Measurements from ENCODE around the gene DHRS7C.

The DHRS7C gene

DNA sequence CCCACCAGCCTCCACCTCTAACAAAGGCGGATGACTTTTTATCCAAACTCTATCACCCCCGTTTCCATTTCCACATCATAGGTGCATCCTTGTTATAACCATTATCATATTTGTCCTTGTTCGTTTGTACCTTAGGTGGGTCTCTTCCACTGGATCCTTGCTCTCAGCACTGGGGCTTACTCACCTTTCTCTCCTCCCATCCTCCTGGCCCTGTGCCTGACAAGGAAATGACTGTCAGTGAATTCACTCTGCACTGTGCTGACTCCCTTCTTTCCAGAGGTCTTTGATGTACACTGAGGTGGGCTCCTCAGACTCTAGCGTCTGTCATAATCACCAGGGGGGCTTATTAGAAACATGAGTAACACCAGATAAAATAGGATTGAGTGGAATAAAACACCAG is 27.4 kb upstream of the DHRS7C start:
- in situ Hi-C loops (cut with MboI; ENCODE audit: low sequenced_read_pairs): loop anchor here (10.0 kb wide), 1 partner anchor 46 kb away; no protein-coding TSS in a partner anchor
- no peak for DNase-seq (ENCODE audit: low spot score in 2 of 2)
- no peaks in the 10 kb centered on the region for H3K27me3 ChIP-seq (ENCODE audit: low read depth)
- H3K4me3 ChIP-seq: no peak overlapping the region
- H3K9me3 ChIP-seq: no peaks in the 10 kb centered on the region
- no peaks in the 10 kb centered on the region for H3K4me1 ChIP-seq
- H3K36me3 ChIP-seq (replicated peaks): no peaks in the 10 kb centered on the region

DNA sequence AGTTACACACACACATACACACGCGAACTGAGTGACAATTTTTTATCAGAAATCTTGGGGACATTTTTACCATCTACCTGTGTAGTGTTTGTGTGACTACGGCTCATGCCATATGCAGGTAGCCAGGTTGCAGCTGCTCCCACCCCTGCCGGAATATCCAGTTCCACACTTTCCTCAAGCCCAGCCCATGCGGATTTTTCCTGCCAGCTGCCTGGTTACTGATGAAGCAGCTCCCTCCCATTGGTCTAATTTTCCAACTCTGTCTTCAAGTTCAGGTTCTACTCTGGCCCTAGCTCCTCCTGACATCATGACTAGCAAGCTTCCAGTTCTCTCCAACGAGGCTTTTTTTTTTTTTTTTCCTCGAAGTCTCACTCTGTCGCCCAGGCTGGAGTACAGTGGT is 25.7 kb upstream of the DHRS7C start:
- Histone ChIP-seq H3K36me3 (replicated peaks) (no peaks in the 10 kb centered on the region), H3K4me3 (no peak overlapping the region), H3K9me3 (no peaks in the 10 kb centered on the region), H3K27me3 (ENCODE audit: low read depth) (no peaks in the 10 kb centered on the region), H3K4me1 (no peaks in the 10 kb centered on the region)
- in situ Hi-C loops (cut with MboI; ENCODE audit: low sequenced_read_pairs): loop anchor here (10.0 kb wide), 1 partner anchor 48 kb away; no protein-coding TSS in a partner anchor
- no peak for DNase-seq (ENCODE audit: low spot score in 2 of 2)

DNA sequence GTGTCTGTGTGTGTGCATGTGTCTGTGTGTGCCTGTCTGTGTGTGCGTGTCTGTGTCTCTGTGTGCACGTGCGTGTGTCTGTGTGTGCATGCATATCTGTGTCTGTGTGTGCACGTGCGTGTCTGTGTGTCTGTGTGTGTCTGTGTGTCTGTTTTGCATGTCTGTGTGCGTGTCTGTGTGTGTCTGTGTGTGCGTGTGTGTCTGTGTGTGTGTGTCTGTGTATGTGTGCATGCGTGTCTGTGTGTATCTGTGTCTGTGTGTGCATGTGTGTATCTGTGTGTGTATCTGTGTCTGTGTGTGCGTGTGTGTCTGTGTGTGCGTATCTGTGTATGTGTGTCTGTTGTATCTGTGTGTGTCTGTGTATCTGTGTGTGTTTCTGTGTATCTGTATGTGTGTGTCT is 25.1 kb upstream of the DHRS7C start:
- no peak for DNase-seq (ENCODE audit: low spot score in 2 of 2)
- H3K27me3 ChIP-seq (ENCODE audit: low read depth): no peaks in the 10 kb centered on the region
- H3K9me3 ChIP-seq: no peaks in the 10 kb centered on the region
- no peaks in the 10 kb centered on the region for H3K36me3 ChIP-seq (replicated peaks)
- H3K4me3 ChIP-seq: no peak overlapping the region
- in situ Hi-C loops (cut with MboI; ENCODE audit: low sequenced_read_pairs): loop anchor here (10.0 kb wide), 1 partner anchor 48 kb away; no protein-coding TSS in a partner anchor
- H3K4me1 ChIP-seq: no peaks in the 10 kb centered on the region

DNA sequence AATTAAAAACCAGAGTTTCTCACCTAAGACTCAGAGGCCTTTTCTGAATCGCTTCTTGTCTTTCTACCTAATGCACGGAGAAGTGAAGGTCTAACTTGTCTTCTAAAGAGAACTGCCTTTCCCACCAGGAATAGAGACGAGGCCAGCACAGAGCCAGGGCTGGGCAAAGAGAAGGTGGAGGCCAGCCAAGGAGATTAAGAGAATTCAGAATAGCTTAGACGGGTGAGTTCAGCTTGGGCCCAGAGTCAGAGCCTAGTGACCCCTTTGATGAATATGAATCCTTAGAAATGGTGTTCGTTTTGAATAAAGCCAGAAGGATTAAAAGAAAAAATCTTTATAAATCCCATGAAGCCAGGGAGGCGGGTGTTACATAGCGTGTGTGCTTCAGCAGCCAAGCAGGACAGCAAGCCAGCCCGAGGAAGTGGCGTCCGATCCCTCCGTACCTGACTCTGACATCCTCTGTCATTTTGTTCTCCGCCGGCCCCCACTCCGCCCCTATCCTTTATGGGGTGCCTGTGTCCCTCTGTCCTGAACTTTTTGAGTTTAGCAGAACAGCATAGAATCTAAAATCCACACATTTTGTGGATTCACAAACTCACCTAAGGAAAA is 23.0 kb upstream of the DHRS7C start:
- H3K4me1 ChIP-seq: no peaks in the 10 kb centered on the region
- no peaks in the 10 kb centered on the region for H3K36me3 ChIP-seq (replicated peaks)
- DNase-seq (ENCODE audit: low spot score in 2 of 2): no peak
- no peaks in the 10 kb centered on the region for H3K9me3 ChIP-seq
- H3K27me3 ChIP-seq (ENCODE audit: low read depth): no peaks in the 10 kb centered on the region
- H3K4me3 ChIP-seq: no peak overlapping the region
- in situ Hi-C loops (cut with MboI; ENCODE audit: low sequenced_read_pairs): loop anchor here (10.0 kb wide), 1 partner anchor 50 kb away; no protein-coding TSS in a partner anchor

DNA sequence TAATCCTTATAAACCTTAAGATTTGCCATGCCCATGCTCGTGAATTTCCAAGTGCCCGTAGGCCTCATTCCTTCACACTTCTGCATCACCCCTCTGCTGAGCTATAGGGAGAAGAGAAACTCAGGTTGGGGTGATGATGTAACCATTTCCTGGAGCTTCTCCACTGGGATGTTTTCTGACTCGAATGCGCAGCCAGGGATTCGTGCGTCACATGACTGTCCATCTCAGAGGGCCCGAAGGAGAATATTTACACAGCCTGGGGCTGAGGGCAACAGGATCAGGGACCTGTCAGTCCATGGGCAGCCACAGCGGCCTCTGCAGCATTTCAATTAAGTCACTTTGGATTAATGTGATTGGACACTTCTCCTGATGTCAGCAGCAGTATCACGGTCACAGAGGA is 21.8 kb upstream of the DHRS7C start:
- Histone ChIP-seq H3K36me3 (replicated peaks) (no peaks in the 10 kb centered on the region), H3K9me3 (no peaks in the 10 kb centered on the region), H3K4me1 (no peaks in the 10 kb centered on the region), H3K4me3 (no peak overlapping the region), H3K27me3 (ENCODE audit: low read depth) (no peaks in the 10 kb centered on the region)
- DNase-seq (ENCODE audit: low spot score in 2 of 2): no peak
- in situ Hi-C loops (cut with MboI; ENCODE audit: low sequenced_read_pairs): loop anchor here (10.0 kb wide), 1 partner anchor 52 kb away; no protein-coding TSS in a partner anchor

DNA sequence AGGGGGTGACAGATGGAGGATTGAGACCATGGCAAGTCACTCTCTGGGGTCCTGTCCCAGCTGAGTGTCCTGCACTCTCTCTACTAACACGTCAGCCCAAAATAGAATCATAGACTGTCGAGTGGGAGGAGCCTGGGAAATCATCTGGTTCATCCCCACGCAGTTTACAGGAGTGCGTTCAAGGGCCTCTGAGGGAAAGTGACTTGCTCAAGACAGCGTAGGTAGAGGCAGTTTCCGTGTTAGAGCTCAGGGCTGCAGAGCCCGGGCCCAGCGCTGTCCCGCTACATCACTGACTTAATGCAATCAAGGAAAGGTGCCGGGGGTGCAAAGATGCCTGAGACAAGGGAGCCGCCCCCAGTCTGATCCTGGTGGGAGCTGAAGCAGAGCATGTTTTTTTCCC is 20.1 kb upstream of the DHRS7C start:
- DNase-seq (ENCODE audit: low spot score in 2 of 2): no peak
- no peak overlapping the region for H3K4me3 ChIP-seq
- no peaks in the 10 kb centered on the region for H3K9me3 ChIP-seq
- in situ Hi-C loops (cut with MboI; ENCODE audit: low sequenced_read_pairs): loop anchor here (10.0 kb wide), 1 partner anchor 53 kb away; no protein-coding TSS in a partner anchor
- H3K36me3 ChIP-seq (replicated peaks): no peaks in the 10 kb centered on the region
- no peaks in the 10 kb centered on the region for H3K27me3 ChIP-seq (ENCODE audit: low read depth)
- no peaks in the 10 kb centered on the region for H3K4me1 ChIP-seq

DNA sequence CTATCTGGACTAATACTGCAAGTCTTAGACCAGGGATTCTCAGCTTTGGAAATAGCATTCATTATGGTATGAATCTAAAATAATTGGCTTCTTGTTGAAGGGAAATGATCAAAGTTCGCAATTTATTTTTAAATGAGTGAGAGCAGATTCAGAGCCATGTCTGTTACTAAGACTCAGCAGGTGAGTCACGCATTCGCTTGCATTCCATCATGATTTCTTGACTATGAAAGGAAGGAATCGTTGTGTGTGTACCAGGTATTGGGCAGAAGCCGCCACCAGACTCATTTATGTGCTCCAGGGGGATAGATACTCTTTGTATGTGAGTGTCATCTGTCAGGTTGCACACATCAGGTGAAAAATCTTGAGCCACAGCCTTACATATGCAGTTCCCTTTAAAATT is 19.7 kb upstream of the DHRS7C start:
- Histone ChIP-seq H3K4me3 (no peak overlapping the region), H3K27me3 (ENCODE audit: low read depth) (no peaks in the 10 kb centered on the region), H3K36me3 (replicated peaks) (no peaks in the 10 kb centered on the region), H3K9me3 (no peaks in the 10 kb centered on the region), H3K4me1 (no peaks in the 10 kb centered on the region)
- no peak for DNase-seq (ENCODE audit: low spot score in 2 of 2)
- in situ Hi-C loops (cut with MboI; ENCODE audit: low sequenced_read_pairs): loop anchor here (10.0 kb wide), 1 partner anchor 54 kb away; no protein-coding TSS in a partner anchor

DNA sequence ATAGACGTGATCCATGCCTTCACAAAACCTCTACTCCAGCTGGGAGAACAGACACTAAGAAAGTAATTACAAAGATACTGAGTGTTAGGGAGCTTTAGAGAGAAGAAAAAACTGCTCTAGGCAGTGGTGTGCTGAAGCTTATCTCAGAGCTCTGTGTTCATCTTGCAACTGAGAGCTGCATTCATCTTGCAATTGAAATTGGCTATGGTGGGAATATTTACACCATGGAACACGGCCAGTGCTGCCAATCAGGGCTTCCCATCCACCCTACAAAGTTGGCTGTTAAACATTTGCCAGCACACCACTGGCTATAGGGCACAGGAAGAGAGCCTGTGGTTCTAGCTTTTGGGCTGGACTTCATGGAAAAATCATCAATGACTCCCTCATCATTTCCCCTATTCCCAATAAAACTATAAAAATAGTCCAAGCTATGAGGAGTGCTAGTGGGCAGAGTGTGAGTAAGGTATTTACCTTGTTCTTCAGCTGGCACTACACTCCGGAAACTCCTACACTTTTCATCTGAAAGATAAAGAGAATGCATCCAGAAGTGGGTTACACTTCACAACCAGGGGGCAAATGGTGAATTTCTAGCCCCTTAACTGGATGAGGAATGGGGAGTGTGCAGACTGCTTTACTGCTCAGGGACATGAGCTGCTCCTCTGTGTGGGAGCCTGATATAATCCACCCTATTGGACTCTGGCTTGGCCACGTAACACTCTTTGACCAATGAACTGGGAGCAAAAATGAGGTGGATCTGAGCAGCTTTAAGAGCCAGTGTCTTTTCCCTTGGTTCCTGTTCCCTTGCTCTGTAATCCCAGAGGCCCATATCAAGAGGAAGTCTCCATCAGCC is 18.9 kb upstream of the DHRS7C start:
- in situ Hi-C loops (cut with MboI; ENCODE audit: low sequenced_read_pairs): loop anchor here (10.0 kb wide), 1 partner anchor 54 kb away; no protein-coding TSS in a partner anchor
- Histone ChIP-seq H3K36me3 (replicated peaks) (no peaks in the 10 kb centered on the region), H3K27me3 (ENCODE audit: low read depth) (no peaks in the 10 kb centered on the region), H3K9me3 (no peaks in the 10 kb centered on the region), H3K4me3 (no peak overlapping the region), H3K4me1 (no peaks in the 10 kb centered on the region)
- no peak for DNase-seq (ENCODE audit: low spot score in 2 of 2)

DNA sequence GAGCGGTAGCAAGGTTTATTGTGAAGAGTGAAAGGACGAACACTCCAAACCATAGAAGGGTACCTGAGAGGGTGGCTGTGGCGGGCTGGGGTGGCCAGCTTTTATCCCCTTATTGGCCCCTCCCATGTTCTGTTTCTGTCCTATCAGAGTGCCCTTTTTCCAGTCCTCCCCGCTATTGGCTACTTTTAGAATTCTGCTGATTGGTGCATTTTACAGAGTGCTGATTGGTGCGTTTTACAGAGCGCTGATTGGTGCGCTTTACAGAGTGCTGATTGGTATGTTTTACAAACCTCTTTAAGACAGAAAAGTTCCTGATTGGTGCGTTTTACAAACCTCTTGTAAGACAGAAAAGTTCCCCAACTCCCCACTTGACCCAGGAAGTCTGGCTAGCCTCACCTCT is 18.0 kb upstream of the DHRS7C start:
- no peak overlapping the region for H3K4me3 ChIP-seq
- no peaks in the 10 kb centered on the region for H3K27me3 ChIP-seq (ENCODE audit: low read depth)
- in situ Hi-C loops (cut with MboI; ENCODE audit: low sequenced_read_pairs): no loop called here
- H3K36me3 ChIP-seq (replicated peaks): no peaks in the 10 kb centered on the region
- H3K4me1 ChIP-seq: no peaks in the 10 kb centered on the region
- H3K9me3 ChIP-seq: no peaks in the 10 kb centered on the region
- DNase-seq (ENCODE audit: low spot score in 2 of 2): no peak

DNA sequence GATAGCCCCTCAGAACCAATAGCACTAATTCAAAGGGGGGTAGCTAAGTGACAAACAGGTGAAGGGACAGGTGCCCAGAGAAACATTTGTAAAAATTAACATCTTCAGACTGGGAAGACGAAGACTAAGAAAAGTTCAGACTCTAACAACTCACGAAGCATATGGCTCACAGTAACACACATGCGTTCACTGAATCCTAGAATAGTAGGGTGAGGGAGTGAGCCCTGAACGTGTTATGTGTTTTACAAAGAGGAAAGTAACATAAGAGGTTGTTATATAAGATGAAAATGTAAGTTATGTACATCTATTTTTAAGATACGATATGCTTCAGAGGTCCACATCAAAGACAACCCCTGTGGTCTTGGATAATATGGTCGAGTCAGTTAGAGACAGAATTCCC is 15.3 kb upstream of the DHRS7C start:
- Histone ChIP-seq H3K9me3 (no peaks in the 10 kb centered on the region), H3K36me3 (replicated peaks) (no peaks in the 10 kb centered on the region), H3K4me1 (no peaks in the 10 kb centered on the region), H3K27me3 (ENCODE audit: low read depth) (no peaks in the 10 kb centered on the region), H3K4me3 (no peak overlapping the region)
- in situ Hi-C loops (cut with MboI; ENCODE audit: low sequenced_read_pairs): no loop called here
- no peak for DNase-seq (ENCODE audit: low spot score in 2 of 2)

DNA sequence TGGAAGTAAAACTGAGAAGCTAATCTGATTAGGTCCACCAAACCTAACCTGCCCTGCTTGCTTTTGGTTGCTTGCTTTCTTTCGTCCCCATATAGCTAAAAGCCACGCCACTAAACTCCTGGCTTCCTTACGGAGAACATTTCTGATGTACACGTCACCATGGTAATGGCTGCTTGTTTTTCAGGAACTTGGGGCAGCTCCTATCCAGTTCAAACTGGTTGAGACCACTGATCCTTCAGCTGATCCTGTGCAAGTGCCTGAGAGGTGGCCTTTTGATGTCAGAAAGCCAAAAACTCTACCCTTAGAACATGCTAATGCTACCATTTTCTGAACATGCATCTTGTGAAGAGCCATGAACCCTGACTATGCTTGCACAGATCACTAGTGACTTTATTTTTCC is 14.4 kb upstream of the DHRS7C start:
- no peak for DNase-seq (ENCODE audit: low spot score in 2 of 2)
- Histone ChIP-seq H3K4me3 (no peak overlapping the region), H3K27me3 (ENCODE audit: low read depth) (no peaks in the 10 kb centered on the region), H3K4me1 (no peaks in the 10 kb centered on the region), H3K9me3 (no peaks in the 10 kb centered on the region), H3K36me3 (replicated peaks) (no peaks in the 10 kb centered on the region)
- in situ Hi-C loops (cut with MboI; ENCODE audit: low sequenced_read_pairs): no loop called here

DNA sequence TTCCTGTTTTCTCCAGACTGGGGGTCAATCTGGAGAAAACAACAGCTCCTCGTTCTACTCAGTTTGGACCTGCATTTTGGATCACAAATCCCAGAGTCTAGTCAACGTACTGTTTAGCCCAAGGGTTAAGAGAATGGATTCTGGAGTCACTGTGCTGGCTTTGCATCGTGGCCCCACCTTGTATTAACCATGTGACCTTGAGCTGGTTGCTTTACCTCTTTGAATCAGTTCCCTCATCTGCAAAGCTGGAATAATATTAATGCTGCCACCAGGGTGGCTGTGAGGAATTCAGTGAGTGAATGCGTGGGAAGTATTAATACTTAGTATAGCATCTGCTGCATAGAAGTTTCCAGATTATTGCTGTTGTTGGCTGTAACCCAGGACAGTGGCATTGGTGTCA is 11.3 kb upstream of the DHRS7C start:
- in situ Hi-C loops (cut with MboI; ENCODE audit: low sequenced_read_pairs): no loop called here
- H3K9me3 ChIP-seq: no peaks in the 10 kb centered on the region
- no peak overlapping the region for H3K4me3 ChIP-seq
- no peaks in the 10 kb centered on the region for H3K36me3 ChIP-seq (replicated peaks)
- DNase-seq (ENCODE audit: low spot score in 2 of 2): no peak
- H3K27me3 ChIP-seq (ENCODE audit: low read depth): no peaks in the 10 kb centered on the region
- no peaks in the 10 kb centered on the region for H3K4me1 ChIP-seq

DNA sequence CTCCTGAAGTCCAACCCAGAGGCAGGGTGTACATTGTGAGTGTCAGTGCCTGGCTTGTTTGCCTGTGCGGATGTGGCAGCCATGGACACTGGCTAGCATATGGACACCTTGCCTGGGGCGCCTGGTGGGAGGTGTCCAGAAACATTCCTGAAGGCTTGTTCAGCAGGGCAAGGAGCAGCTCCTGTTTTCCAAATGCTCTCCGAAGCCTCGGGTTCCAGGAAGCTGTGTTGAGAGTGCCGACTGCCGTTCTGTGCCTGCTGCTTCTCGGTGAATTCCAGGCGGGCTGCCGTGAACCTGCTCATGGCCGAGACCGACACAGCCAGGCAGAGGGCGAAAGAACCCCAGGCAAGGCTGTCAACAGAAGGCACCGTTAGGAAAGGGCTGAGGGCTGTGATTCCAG is 10.9 kb upstream of the DHRS7C start:
- no peaks in the 10 kb centered on the region for H3K4me1 ChIP-seq
- in situ Hi-C loops (cut with MboI; ENCODE audit: low sequenced_read_pairs): no loop called here
- DNase-seq (ENCODE audit: low spot score in 2 of 2): no peak
- H3K36me3 ChIP-seq (replicated peaks): no peaks in the 10 kb centered on the region
- H3K27me3 ChIP-seq (ENCODE audit: low read depth): no peaks in the 10 kb centered on the region
- no peak overlapping the region for H3K4me3 ChIP-seq
- no peaks in the 10 kb centered on the region for H3K9me3 ChIP-seq

DNA sequence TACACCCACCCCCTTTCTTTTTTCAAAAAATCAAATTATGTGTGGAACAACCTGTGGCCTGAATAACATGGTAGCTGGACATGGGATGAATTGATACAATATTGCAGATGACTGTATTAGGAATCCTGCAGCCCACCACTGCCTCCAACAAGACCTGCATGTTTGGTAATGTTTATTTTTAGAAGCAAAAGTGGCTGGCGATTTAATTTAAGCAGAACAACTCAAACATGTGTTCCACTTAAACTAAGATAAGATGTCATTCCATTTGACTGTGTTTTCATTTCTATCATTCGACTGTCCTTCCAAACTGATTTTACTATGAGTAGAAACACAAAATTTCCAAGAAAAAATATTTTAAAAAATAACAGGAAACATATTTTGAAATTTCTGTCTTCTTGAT is 10.1 kb upstream of the DHRS7C start:
- no peak for DNase-seq (ENCODE audit: low spot score in 2 of 2)
- Histone ChIP-seq H3K36me3 (replicated peaks) (no peaks in the 10 kb centered on the region), H3K9me3 (no peaks in the 10 kb centered on the region), H3K27me3 (ENCODE audit: low read depth) (no peaks in the 10 kb centered on the region), H3K4me1 (no peaks in the 10 kb centered on the region), H3K4me3 (no peak overlapping the region)
- in situ Hi-C loops (cut with MboI; ENCODE audit: low sequenced_read_pairs): no loop called here

All from HAP-1 (cell line).